AG10803 (cell line): Measurements from ENCODE around the gene MBP.

Source experiments
- DNase-seq: peaks from one replicate; pipeline ENCODE4 v3.0.0; 2010; ENCODE audit warnings: low read depth
- H3K4me3 ChIP-seq: 2 replicates; pipeline ENCODE4 v1.5.1; 2011; ENCODE audit warnings: mild to moderate bottlenecking, low read length, control low read depth
- CTCF ChIP-seq: conservative IDR thresholded peaks from 2 replicates; pipeline ENCODE4 v1.5.1; 2011; ENCODE audit warnings: mild to moderate bottlenecking, low read length, control low read depth, inconsistent platforms

Gene MBP

GRCh38 chr18:77113361-77114151 is 19.0 kb downstream of the MBP start:
- H3K4me3 ChIP-seq, result no peak overlapping the region
- no peak for DNase-seq
- no peak for TF ChIP-seq CTCF

GRCh38 chr18:77112747-77113092 is 19.9 kb downstream of the MBP start:
- no peak for TF ChIP-seq CTCF
- no peak overlapping the region for H3K4me3 ChIP-seq
- no peak for DNase-seq

- no peak for DNase-seq
- no peak for TF ChIP-seq CTCF
- H3K4me3 ChIP-seq, result no peak overlapping the region
Measured at GRCh38 chr18:77111951-77112746, 20.4 kb downstream of the MBP start.

- DNase-seq, result no peak
- no peak for TF ChIP-seq CTCF
- no peak overlapping the region for H3K4me3 ChIP-seq
Measured at GRCh38 chr18:77111449-77111848, 21.1 kb downstream of the MBP start.

GRCh38 chr18:77110936-77111335 is 21.6 kb downstream of the MBP start:
- H3K4me3 ChIP-seq, result no peak overlapping the region
- no peak for DNase-seq
- no peak for TF ChIP-seq CTCF

- no peak overlapping the region for H3K4me3 ChIP-seq
- TF ChIP-seq CTCF, result no peak
- no peak for DNase-seq
Measured at GRCh38 chr18:77110400-77110799, 22.2 kb downstream of the MBP start.

- no peak overlapping the region for H3K4me3 ChIP-seq
- no peak for TF ChIP-seq CTCF
- no peak for DNase-seq
Measured at GRCh38 chr18:77109648-77110019, 22.9 kb downstream of the MBP start.
